ENCODE data around the gene LRRIQ4.

The LRRIQ4 gene

DNA sequence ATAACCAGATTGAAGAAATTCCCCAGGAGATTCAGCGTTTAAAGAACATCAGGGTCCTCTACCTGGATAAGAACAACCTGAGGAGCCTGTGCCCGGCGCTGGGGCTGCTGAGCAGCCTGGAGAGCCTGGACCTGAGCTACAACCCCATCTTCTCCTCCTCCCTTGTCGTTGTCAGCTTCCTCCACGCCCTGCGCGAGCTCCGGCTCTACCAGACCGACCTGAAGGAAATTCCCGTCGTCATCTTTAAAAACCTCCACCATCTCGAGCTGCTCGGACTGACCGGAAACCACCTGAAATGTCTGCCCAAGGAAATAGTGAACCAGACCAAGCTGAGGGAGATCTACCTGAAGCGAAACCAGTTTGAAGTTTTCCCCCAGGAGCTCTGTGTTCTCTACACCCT lies 9.4 kb downstream of the LRRIQ4 start:
- no peak for DNase-seq (ENCODE audit: insufficient read length, low spot score)
- no peak for TF ChIP-seq POLR2A (IDR thresholded peaks at IDR 0.05; ENCODE audit: low read depth, low read length)
- no peak for FAIRE-seq

- FAIRE-seq = no peak
- TF ChIP-seq POLR2A (IDR thresholded peaks at IDR 0.05; ENCODE audit: low read depth, low read length) = no peak
- no peak for DNase-seq (ENCODE audit: insufficient read length, low spot score)
Observed at GRCh38 chr3:169822540-169822939, 9.9 kb downstream of the LRRIQ4 start.

- TF ChIP-seq POLR2A (IDR thresholded peaks at IDR 0.05; ENCODE audit: low read depth, low read length) = no peak
- FAIRE-seq (no peak), DNase-seq (ENCODE audit: insufficient read length, low spot score) (no peak)
Observed at GRCh38 chr3:169822983-169823382, 10.3 kb downstream of the LRRIQ4 start.

- DNase-seq (ENCODE audit: insufficient read length, low spot score) = no peak
- no peak for TF ChIP-seq POLR2A (IDR thresholded peaks at IDR 0.05; ENCODE audit: low read depth, low read length)
- FAIRE-seq = no peak
Observed at GRCh38 chr3:169825316-169825715, 12.6 kb downstream of the LRRIQ4 start.

GRCh38 chr3:169827712-169828111 lies 15.0 kb downstream of the LRRIQ4 start:
- DNase-seq (ENCODE audit: insufficient read length, low spot score) (no peak), FAIRE-seq (no peak)
- TF ChIP-seq POLR2A (IDR thresholded peaks at IDR 0.05; ENCODE audit: low read depth, low read length) = no peak

- DNase-seq (ENCODE audit: insufficient read length, low spot score) = no peak
Observed at GRCh38 chr3:169835533-169835932, 22.9 kb downstream of the LRRIQ4 start.

DNA sequence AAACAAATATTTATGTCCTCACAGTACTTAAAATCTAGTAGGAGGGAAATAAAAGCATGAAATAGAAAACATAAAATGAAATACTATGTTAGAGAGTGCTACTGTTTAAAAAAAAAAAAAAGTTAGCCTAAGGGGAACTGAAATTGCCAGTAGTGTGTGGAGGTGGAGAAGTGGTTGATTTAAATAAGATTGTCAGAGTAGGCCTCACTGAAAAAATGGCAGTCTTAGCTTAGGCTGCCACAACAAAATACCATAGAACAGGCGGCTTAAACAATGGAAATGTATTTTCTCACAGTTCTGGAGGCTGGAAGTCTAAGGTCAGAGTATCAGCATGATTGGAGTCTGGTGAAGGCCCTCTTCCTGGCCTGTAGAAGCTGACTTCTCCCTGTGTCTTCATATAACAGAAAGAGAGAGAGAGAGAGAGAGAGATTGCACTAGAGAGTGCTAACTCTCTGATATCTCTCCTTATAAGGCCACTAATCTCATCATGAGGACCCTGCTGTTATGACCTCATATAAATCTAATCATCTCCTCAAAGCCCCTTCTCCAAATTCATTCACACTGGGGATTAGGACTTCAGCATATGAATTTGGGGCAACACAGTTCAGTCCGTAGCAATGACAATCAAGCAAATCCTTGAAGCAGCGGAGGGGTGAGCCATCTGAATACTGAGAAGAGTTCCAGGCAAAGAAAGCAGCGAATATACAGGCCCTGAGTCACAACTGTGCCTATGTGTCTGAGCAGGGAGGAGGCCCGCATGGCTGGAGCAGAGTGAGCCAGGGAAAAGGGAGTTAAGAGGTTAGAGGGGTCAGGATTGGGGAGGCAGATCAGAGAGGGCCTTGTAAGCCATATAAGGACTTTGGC lies 23.6 kb downstream of the LRRIQ4 start:
- DNase-seq (ENCODE audit: insufficient read length, low spot score) (no peak), FAIRE-seq (peak; percentile 6)
- TF ChIP-seq POLR2A (IDR thresholded peaks at IDR 0.05; ENCODE audit: low read depth, low read length) = no peak

More at GRCh38 chr3:169835533-169835932, 22.9 kb downstream of the LRRIQ4 start:
- TF ChIP-seq POLR2A (IDR thresholded peaks at IDR 0.05; ENCODE audit: low read depth, low read length) = no peak
- no peak for FAIRE-seq

- no peak for TF ChIP-seq POLR2A (IDR thresholded peaks at IDR 0.05; ENCODE audit: low read depth, low read length)
- DNase-seq (ENCODE audit: insufficient read length, low spot score) (no peak), FAIRE-seq (no peak)
Observed at GRCh38 chr3:169836942-169837275, 24.2 kb downstream of the LRRIQ4 start.

DNA sequence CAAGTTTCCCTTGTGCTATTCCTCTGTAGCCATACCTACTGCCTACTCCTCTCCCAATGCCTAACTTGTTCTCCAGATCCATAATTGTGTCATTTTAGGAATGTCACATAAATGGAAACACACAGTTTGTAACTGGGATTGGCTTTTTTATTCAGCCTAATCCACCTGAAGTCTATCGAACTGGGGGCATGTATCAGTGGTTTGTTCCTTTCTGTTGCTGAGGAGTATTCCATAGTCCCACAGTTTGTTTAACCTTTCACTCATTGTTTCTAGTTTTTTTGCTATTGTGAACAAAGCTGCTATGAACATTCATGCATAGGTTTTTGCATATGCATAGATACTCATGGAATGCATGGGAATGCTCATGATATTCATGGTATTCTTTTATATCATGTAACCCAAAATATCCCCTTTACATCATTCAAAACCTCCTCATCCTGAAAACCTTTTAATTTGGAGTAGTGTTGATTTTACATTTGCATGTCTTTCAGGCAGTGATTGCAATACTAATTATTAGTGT lies 25.9 kb downstream of the LRRIQ4 start:
- TF ChIP-seq POLR2A (IDR thresholded peaks at IDR 0.05; ENCODE audit: low read depth, low read length) = no peak
- DNase-seq (ENCODE audit: insufficient read length, low spot score) = no peak
- no peak for FAIRE-seq

GRCh38 chr3:169841171-169841570 lies 28.5 kb downstream of the LRRIQ4 start:
- FAIRE-seq (no peak), DNase-seq (ENCODE audit: insufficient read length, low spot score) (no peak)
- no peak for TF ChIP-seq POLR2A (IDR thresholded peaks at IDR 0.05; ENCODE audit: low read depth, low read length)

- FAIRE-seq (no peak), DNase-seq (ENCODE audit: insufficient read length, low spot score) (no peak)
- no peak for TF ChIP-seq POLR2A (IDR thresholded peaks at IDR 0.05; ENCODE audit: low read depth, low read length)
Observed at GRCh38 chr3:169842960-169843359, 30.3 kb downstream of the LRRIQ4 start.

GRCh38 chr3:169846458-169847193 lies 34.0 kb downstream of the LRRIQ4 start:
- TF ChIP-seq POLR2A (IDR thresholded peaks at IDR 0.05; ENCODE audit: low read depth, low read length) = no peak
- peak; percentile 67 for DNase-seq (ENCODE audit: insufficient read length, low spot score)
- FAIRE-seq = peak; percentile 78

GRCh38 chr3:169847896-169848295 lies 35.2 kb downstream of the LRRIQ4 start:
- TF ChIP-seq POLR2A (IDR thresholded peaks at IDR 0.05; ENCODE audit: low read depth, low read length) = no peak
- DNase-seq (ENCODE audit: insufficient read length, low spot score) (no peak), FAIRE-seq (no peak)

GRCh38 chr3:169848741-169849140 lies 36.1 kb downstream of the LRRIQ4 start:
- no peak for TF ChIP-seq POLR2A (IDR thresholded peaks at IDR 0.05; ENCODE audit: low read depth, low read length)
- no peak for FAIRE-seq

More at GRCh38 chr3:169848741-169849140, 36.1 kb downstream of the LRRIQ4 start:
- DNase-seq (ENCODE audit: insufficient read length, low spot score) = no peak
